Activated CD8-positive, alpha-beta memory T cell treated with anti-CD3 and anti-CD28 coated beads, Interleukin-2, amount 50 U/mL, for 24 hours (primary cell): ENCODE measurements around the gene GJA1.
"Not testable (repeated sequence)": the region's sequence is repeated elsewhere in the genome, so short reads cannot be mapped to it uniquely, and the experiment has no call there.

Experiments used
- DNase-seq: peaks from one replicate; pipeline ENCODE4 v3.0.0-alpha.2; 2020; ENCODE audit errors: extremely low read depth

GJA1 gene

DNA sequence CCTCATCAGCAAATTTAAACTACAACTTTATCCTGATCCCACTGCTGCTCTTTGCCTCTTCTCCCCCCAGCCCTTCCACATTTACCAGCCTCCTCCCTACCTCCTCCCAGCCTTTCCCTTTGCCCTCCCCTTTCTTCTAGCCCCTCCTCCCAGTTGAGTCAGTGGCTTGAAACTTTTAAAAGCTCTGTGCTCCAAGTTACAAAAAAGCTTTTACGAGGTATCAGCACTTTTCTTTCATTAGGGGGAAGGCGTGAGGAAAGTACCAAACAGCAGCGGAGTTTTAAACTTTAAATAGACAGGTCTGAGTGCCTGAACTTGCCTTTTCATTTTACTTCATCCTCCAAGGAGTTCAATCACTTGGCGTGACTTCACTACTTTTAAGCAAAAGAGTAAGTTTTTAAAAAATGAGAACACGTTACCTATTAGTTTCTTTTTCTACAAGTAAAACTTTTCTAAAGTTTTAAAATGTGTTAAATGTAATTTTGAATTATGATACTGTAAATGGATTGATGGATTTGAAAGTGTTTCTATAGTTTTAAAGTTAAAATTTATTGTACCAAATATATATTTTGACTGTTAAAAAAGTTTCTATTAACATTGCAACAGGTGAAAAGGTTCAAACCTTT lies at the start of gene GJA1:
TSS of gene GJA1 (plus strand) at position 203 of the 626 bp plus-strand sequence. CDS start 11,202 bp downstream, outside the sequence.
- no peak for DNase-seq

DNA sequence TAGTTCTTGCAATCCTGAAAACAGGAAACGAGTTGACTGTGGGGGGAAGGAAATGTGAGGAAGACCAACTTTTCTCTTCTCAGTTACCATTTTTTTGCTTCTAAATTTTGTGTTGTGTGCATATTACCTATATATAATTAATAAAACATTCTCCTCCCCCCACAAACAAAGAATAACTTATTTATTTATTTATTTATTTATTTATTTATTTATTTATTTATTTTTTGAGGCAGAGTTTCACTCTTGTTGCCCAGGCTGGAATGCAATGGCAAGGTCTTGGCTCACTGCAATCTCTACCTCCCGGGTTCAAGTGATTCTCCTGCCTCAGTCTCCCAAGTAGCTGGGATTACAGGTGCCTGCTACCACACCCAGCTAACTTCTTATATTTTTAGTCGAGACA lies 48.9 kb upstream of the GJA1 start:
- DNase-seq, result not testable (repeated sequence)

DNA sequence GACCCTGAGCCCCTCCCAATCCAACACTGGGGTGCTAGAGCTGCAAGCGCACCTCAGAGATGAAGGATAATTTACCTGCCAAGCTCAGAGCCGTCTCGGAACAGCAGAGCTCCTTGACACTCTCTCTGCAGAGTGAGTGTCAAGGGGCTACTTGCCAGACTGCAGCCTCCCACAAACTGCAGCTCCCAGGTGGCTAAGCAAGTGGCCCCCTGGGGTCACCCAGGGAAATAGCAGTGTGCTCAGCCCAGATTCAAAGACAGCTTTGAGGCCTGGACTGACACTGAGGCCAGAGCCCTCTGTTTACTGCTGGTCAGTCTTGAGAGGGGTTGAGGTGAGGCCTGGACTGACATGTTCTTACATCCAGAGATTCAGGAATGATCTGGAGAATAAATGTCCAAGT lies 46.0 kb upstream of the GJA1 start:
- no peak for DNase-seq

DNA sequence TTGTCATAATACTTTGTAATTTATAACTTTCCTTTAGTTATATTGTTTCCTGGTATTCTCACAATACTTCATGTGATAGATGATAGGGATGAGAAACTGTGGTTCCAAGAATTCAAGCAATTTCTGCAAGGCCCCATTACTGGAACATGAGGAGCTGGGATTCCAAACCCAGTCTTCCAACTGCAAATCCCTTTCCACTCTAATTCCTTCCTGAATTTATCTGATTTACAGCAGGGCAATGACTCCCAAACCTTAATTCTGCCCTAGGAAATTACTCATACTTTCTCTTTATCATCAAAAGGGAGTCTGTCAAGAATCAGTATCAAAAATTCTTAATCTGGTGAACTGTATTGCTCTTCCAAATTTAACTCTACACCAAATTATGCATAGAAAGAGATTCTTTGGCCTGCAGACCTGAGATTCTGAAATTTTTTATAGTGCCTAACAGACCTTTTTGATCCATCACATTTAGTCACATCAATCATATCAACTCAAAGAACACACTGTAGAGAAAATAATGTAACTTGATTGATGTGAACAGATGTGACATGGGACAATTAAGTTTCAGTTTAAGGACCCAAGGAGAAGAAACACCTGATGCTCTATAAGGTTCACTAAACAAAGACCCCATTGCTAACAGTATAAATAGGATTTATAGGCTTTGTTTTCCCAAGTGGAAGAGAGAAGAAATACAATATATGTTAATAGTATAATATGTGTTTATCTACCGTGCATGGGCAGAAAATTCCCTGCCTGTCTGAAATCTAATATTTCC lies 41.5 kb upstream of the GJA1 start:
- DNase-seq, result no peak

DNA sequence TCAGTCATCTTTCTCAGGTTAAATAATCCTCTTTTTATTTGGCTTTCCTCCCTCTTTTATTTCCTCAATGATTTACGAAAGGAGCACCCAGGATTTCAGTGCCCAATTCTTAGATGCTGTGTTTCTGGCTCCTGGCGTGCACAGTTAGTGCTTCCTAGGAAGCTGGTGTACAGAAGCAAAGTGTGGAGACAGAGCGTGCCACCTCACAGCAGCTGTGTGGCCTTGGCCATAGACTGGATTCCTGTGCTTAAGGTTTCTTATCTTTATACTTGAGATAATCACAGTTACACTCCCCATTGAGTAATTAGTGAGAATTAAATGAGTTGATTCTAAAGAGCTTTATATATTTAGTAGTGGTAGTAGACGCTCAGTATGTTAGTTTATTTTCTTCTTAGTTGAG lies 39.7 kb upstream of the GJA1 start:
- no peak for DNase-seq

DNA sequence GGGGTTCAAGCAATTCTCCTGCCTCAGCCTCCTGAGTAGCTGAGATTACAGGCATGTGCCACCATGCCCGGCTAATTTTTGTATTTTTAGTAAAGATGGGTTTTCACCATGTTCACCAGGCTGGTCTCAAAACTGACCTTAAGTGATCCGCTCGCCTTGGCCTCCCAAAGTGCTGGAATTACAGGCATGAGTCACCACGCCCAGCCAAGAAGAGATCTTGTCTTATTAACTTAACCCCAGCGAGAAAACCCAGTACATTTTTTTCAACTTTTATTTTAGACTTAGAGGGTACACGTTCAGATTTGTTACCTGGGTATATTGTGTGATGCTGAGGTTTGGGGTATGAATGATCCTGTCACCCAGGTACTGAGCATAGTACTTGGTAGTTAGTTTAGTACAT lies 38.3 kb upstream of the GJA1 start:
- not testable (repeated sequence) for DNase-seq

DNA sequence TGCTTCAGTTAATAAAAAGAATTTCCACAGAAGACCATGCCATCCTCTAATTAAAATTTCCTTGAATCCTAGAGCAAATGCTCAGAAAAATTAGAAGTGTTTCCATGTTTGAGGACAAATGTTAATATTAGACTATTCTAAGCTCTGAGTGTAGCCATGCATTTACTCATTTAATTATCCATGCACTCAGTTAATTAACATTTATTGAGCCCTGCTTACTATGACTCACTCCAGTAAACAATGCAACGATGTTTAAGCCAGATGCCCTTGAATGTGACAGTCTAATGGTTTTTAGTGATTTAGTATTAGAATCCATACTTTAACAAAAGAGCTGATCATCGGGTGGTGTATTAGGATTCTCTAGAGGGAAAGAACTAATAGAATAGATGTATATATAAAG lies 37.3 kb upstream of the GJA1 start:
- DNase-seq, result no peak

DNA sequence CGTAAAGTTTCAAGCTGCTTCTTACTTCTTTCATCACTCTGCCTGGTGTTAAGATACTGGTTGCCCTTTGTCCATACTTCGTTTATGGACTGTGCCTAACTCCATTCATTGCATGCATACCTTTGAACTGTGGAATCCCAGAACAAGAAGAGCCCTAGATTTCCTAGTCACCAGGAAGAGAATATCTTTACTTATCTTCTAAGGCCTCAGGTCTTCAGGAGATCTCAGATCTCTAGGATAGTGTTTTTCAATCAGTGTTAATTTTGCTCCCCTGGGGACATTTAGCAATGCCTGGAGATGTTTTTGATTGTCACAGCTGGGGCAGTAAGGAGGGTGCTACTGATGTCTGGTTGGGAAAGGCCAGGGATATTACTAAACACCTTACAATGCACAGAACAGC lies 35.5 kb upstream of the GJA1 start:
- DNase-seq, result no peak

DNA sequence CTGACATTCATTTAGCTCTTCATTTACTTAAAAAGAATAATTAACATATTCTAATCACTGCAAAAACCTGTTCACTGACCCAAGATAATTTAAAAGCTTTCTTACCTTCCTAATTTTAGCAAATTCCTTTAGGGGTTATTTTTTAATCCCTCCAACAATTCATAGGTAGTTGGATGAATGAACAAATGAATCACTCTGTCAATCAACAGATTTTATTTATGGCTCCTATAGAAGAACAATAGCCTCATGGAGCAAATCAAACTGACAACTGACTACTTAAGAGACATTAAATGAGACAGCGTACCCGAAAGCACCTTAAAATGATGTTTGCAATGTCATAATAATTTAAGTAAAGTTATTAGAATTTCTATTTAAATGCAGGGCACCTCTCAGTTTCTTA lies 31.5 kb upstream of the GJA1 start:
- DNase-seq, result no peak

DNA sequence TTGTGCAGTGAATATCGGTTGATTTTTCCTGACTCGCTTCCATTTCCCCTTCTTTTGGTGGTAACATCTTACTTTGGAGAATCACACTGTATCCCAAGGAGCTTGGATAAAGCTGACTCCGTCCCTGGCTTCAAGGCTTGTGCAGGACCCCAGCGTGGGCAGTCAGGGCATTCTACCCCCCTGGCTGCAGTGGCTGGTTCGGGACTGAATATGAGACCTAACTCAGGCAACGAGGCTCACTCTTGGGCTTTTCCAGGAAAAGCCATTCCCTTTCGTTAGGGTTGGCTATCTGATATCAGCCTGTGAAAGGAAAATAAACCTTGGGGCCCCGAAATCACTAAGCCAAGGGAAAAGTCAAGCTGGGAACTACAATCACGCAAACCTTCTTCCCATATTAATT lies 30.1 kb upstream of the GJA1 start:
- DNase-seq, result no peak

DNA sequence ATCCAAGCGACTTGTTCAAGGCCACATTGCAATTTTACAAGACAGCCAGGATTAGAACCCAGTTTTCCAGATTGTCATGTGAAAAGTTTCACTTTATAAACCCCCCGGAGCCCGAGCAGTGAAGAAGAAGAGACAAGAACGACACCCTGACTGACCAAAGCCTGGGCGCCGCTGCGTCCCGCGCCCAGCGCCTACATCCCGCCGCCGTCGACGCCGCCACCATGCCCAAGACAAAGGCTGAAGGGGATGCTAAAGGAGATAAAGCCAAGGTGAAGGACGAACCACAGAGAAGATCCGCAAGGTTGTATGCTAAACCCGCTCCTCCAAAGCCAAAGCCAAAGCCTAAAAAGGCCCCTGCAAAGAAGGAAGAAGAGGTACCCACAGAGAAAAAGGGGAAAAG lies 27.1 kb upstream of the GJA1 start:
- no peak for DNase-seq

DNA sequence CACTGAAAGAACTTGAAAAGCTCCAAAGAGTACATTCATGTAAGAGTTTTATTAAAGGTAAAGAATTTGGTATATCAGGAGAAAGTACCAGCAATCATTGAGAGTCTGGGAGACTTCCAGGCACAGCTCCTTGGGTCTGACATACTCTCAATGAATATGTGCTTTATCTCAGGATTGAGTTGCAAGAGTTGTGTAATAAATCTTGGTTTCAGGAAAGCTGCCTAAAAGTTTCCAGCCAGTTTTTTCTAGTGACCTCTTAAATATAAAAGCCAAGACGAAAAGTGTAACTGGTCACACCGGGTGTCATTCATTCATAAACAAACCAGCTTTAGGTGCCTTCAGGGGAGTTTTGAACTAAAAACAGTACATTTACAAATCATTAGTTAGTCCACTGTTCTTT lies 21.6 kb upstream of the GJA1 start:
- DNase-seq, result no peak

DNA sequence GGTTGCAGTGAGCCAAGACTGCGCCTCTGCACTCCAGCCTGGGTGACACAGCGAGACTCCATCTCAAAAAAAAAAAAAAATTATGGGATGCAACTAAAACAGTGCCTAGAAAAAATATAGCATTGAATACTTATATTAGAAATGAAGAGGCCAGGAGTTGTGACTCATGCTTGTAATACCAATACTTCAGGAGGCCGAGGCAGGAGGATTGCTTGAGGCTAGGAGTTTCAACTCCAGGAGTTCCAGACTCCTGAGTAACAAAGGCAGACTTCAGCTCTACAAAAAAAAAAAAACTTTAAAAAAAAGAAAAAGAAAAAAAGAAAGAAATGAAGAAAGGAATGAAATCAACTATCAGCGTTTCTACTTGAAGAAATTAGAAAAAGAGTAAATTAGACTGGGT lies 17.1 kb upstream of the GJA1 start:
- no peak for DNase-seq

DNA sequence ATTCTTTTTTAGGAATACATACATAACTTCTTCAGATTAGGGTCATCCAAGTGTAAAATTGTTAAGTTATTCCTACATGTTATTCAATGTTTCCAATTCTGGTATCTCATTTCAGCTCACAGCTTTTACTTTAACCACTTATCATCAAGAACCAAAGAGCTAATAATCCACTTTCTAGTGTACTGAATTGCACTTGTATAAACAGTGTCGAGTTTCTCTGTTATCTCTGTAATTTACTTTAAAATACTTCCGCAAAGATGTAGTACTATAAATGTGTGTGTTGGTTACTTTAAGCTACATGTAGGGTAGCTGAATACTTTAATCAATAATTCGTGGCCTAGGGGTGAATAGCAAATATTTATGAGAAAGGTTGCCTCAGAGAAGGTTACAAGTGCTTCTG lies 8.8 kb upstream of the GJA1 start:
- DNase-seq, result no peak

DNA sequence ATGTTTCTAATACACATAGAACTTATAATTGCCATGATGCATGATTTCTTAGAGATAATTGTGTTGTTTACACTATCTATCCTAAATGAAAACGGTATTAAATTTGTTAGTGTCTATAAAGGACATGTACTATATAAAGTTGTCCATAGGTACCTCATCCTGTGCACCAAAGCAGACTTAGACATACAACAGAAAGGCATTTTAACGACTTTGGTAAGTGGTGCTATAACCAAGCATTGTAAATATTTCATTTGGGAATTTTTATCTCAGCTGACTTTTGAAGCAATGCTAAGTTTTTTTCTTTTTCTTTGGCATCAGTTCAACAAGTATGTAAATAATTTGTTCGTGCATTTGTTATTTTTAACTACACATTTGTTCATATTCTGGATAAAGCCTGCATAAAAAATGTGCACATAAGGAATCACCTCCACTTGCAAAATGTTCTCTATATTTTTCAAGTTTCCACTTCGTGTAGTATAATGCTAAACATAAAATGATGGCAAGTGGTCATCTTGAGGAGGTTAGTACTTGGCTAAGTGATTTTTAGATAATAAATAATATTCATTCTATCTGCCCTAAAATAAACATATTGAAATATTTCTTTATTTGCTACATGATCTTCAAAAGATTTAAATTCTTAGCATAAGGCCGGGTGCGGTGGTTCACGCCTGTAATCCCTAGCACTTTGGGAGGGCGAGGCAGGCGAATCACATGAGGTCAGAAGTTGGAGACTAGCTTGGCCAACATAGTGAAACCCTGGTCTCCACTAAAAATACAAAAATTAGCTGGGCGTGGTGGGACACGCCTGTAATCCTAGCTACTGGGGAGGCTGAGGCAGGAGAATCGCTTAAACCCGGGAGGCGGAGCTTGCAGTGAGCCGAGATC lies 6.3 kb upstream of the GJA1 start:
- no peak for DNase-seq

DNA sequence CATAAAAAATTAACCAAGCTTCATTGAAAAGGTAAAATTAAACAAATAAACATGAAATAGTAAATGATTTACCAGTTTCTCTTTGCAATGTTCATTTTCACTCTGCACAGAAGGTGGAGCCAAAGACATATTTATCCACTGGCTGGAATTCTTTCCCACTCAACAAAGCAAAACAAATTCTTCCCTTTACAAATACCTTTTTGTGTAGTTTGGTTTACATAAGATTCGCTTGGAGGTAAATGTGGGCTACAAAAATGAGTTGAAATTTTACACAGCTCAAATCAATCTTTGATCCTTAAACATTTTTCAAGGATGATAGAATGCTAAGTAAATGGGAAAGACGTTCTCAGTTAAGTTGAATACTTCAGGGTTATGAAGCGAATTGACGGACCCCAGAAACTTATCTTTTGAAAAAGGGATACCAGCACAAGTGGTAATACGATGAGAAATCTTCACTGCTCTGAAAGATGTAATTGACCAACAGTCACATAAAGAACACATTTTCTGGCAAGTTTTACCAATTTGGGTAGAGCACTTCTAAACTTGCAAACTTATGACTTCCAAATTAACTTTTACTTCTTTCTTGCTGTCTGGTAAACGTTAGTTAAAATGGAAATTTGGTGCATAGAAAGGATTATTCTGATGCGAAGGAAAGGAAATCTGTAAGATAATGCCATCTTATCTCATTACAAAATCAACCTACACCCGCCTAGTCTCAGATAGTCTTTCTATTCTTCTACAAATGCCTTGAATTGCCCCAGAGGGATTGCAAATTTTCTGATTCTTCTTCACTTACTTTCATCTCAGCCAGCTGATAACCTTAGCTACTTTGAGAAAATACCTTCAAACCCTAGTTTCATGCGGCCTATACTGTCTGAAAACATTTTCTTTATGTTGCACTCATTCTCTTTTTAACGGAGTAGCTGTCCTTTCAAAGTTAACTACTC lies 4.7 kb upstream of the GJA1 start:
- no peak for DNase-seq

DNA sequence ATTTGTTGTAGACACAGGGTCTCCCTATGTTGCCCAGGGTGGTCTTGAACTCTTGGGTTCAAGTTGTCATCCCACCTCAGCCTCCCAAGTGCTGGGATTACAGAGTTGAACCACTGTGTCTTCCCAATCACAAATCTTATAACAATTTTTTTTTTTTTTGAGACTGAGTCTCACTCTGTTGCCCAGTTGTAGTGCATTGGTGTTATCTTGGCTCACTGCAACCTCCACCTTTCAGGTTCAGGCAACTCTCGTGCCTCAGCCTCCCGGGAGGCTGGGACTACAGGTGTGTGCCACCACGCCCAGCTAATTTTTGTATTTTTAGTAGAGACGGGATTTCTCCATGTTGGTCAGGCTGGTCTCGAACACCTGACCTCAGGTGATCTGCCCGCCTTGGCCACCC lies 3.7 kb upstream of the GJA1 start:
- not testable (repeated sequence) for DNase-seq

DNA sequence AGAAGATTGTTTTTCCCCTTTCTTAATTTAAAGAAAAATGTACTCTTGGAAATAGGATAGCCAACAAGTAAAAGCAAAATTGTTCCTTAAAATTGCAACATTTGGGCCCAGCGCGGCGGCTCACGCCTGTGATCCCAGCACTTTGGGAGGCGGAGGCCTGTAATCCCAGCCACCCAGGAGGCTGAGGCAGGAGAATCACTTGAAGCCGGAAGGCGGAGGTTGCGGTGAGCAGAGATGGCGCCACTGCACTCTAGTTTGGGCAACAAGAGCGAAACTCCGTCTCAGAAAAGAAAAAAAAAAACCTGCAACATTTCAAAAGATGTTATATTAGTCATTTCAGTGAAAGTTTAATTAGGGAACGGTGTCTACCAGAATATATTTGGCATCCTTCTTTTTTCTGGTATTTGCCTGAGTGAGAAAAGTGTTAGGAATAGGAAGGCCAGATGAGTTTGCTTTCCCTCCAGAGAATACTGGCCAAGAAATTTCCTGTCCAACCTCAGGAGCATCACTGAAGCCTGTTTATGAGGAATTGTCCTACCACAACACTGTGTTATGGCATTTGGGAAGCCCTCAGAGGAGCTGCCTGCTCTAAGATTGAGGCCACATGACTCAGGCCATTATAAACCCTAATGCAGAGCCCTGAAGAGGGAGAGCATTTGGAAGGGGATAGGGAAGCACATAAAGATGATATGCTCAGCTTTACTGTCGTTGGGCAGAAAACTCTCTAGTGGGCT lies 1.2 kb upstream of the GJA1 start:
- no peak for DNase-seq

DNA sequence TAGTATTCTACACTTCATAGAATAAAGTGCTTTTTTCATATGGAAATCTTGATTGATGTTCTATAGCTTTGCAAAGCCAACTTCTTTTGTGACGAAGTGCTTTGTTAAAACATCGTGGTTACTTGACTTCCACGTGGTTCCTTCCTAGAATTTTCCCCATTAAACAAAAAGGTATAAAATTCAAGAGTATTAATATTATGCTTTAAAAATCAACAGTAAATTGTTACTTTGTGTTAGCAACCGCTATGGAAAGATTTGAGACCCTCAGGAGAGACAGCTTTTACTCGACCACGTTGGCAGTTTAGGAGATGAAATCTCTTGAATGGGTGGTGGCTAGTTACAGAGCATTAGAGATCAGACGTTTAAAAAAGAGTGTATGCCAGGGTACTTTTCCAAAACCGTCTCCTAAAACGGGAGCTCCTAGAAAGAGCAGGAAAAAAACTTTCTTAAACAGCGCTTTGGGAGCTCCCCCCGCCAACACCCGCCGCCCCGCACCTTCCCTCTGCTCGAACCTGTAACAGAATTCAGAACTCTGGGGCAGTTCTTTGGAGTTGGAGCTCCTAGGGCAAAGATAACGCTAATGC lies 920 bp downstream of the GJA1 start:
- DNase-seq, result no peak
